ENCODE data around the gene ACAT1.

- TF ChIP-seq CTCF (optimal IDR thresholded peaks at IDR 0.05 in 1 of 3, IDR thresholded peaks at IDR 0.05 in 1 of 3, conservative IDR thresholded peaks at IDR 0.05 in 1 of 3; ENCODE audit: extremely low read depth in 1 of 3, insufficient read depth in 2 of 3, low read length in 3 of 3) (no peak), EZH2 (IDR thresholded peaks at IDR 0.05; ENCODE audit: low read length) (no peak)
Observed at GRCh38 chr11:108101090-108101775, 20.1 kb upstream of the ACAT1 start.
